ENCODE data around the gene PRPF38A.

DNA sequence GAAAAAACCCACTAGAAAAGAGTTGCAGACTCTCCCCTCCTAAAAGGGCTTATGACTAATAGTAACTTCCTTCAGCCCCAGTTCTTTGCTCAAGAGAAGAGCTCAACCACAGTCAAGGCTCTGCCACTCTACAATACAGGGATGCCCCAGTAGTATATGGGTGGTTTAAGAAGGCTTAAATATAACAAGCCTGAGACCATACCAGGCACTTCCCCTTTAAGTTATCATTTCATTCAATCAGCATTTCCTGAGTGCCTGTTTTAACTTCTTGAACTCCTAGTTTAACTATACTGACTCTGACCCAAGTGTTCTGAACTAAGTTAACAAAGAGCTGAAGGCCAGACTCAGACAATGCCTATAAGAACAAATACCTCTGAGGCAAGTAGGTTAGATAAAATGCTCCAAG is 19.8 kb downstream of the PRPF38A start:
- TF ChIP-seq POLR2A (IDR thresholded peaks at IDR 0.05; ENCODE audit: low read depth, low read length) = no peak
- TF ChIP-seq, protein P1, sequence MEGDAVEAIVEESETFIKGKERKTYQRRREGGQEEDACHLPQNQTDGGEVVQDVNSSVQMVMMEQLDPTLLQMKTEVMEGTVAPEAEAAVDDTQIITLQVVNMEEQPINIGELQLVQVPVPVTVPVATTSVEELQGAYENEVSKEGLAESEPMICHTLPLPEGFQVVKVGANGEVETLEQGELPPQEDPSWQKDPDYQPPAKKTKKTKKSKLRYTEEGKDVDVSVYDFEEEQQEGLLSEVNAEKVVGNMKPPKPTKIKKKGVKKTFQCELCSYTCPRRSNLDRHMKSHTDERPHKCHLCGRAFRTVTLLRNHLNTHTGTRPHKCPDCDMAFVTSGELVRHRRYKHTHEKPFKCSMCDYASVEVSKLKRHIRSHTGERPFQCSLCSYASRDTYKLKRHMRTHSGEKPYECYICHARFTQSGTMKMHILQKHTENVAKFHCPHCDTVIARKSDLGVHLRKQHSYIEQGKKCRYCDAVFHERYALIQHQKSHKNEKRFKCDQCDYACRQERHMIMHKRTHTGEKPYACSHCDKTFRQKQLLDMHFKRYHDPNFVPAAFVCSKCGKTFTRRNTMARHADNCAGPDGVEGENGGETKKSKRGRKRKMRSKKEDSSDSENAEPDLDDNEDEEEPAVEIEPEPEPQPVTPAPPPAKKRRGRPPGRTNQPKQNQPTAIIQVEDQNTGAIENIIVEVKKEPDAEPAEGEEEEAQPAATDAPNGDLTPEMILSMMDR (conservative IDR thresholded peaks at IDR 0.05; ENCODE audit: low read depth, low read length) = no peak
- TF ChIP-seq MXI1 (IDR thresholded peaks at IDR 0.05; ENCODE audit: borderline replicate concordance, low read depth, low read length) = no peak
- no peak for TF ChIP-seq RAD21 (IDR thresholded peaks at IDR 0.05; ENCODE audit: low read length)
- no peak for TF ChIP-seq MAFK (IDR thresholded peaks at IDR 0.05; ENCODE audit: low read depth, low read length)
- no peak for TF ChIP-seq BHLHE40 (IDR thresholded peaks at IDR 0.05; ENCODE audit: low read depth, low read length)
- no peak for TF ChIP-seq RCOR1 (IDR thresholded peaks at IDR 0.05; ENCODE audit: insufficient replicate concordance, low read length)
- TF ChIP-seq, protein P2, sequence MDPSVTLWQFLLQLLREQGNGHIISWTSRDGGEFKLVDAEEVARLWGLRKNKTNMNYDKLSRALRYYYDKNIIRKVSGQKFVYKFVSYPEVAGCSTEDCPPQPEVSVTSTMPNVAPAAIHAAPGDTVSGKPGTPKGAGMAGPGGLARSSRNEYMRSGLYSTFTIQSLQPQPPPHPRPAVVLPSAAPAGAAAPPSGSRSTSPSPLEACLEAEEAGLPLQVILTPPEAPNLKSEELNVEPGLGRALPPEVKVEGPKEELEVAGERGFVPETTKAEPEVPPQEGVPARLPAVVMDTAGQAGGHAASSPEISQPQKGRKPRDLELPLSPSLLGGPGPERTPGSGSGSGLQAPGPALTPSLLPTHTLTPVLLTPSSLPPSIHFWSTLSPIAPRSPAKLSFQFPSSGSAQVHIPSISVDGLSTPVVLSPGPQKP (IDR thresholded peaks at IDR 0.05; ENCODE audit: borderline replicate concordance, low read depth, low read length) = no peak
- TF ChIP-seq RFX5 (IDR thresholded peaks at IDR 0.05; ENCODE audit: low read depth, low read length) = no peak
- no peak for TF ChIP-seq CEBPB (IDR thresholded peaks at IDR 0.05; ENCODE audit: low read depth, low read length)
- TF ChIP-seq MAZ (IDR thresholded peaks at IDR 0.05; ENCODE audit: borderline replicate concordance, low read depth, low read length) = no peak
